ENCODE data around the gene PGBD4.

The PGBD4 gene

GRCh38 chr15:34101366-34102174 is at the start of gene PGBD4, which contains the start of gene EMC7:
TSS of gene PGBD4 (plus strand) at chr15:34102083. CDS start at chr15:34102532, 449 bp downstream.
TSS of gene EMC7 (minus strand) at chr15:34101862. CDS start at chr15:34101839, 23 bp downstream.
- Histone ChIP-seq H3K4me1 (ENCODE audit: low read length) (peaks cover 14% of the 10 kb centered on the region), H3K79me2 (ENCODE audit: low read length) (peaks cover 64% of the 10 kb centered on the region), H3K27me3 (ENCODE audit: low read depth, low read length) (no peaks in the 10 kb centered on the region), H3K4me2 (ENCODE audit: low read length) (peak within 1 kb of the TSS; percentile 90), H3K9me3 (ENCODE audit: insufficient read depth, low read length) (0 out of 2 replicates have a peak, but pooled peaks cover 6% of the 10 kb centered on the region), H4K20me1 (ENCODE audit: insufficient read depth, low read length) (no peaks in the 10 kb centered on the region), H3K36me3 (replicated peaks; ENCODE audit: low read depth, low read length) (peaks cover 16% of the 10 kb centered on the region), H3K4me3 (ENCODE audit: low read length) (peak within 1 kb of the TSS; percentile 90), H3K27ac (ENCODE audit: low read length) (peak within 1 kb of the TSS; percentile 73), H2AFZ (ENCODE audit: low read depth, low read length) (peak within 1 kb of the TSS; percentile 95), H3K9ac (ENCODE audit: low read length) (peak within 1 kb of the TSS; percentile 86)
- TF ChIP-seq EZH2phosphoT487 (IDR thresholded peaks at IDR 0.05; ENCODE audit: low read depth) (no peak), CTCF (IDR thresholded peaks at IDR 0.05; ENCODE audit: low read depth, low read length) (no peak)

- no peaks in the 10 kb centered on the region for H3K36me3 ChIP-seq (replicated peaks; ENCODE audit: low read depth, low read length)
- no peaks in the 10 kb centered on the region for H3K4me1 ChIP-seq (ENCODE audit: low read length)
- no peaks in the 10 kb centered on the region for H3K27me3 ChIP-seq (ENCODE audit: low read depth, low read length)
- TF ChIP-seq CTCF (IDR thresholded peaks at IDR 0.05; ENCODE audit: low read depth, low read length) = no peak
- TF ChIP-seq EZH2phosphoT487 (IDR thresholded peaks at IDR 0.05; ENCODE audit: low read depth) = no peak
- H4K20me1 ChIP-seq (ENCODE audit: insufficient read depth, low read length) = no peaks in the 10 kb centered on the region
- no peak overlapping the region for H3K27ac ChIP-seq (ENCODE audit: low read length)
- no peak overlapping the region for H3K4me3 ChIP-seq (ENCODE audit: low read length)
- no peaks in the 10 kb centered on the region for H3K9me3 ChIP-seq (ENCODE audit: insufficient read depth, low read length)
- no peak overlapping the region for H3K4me2 ChIP-seq (ENCODE audit: low read length)
- H3K9ac ChIP-seq (ENCODE audit: low read length) = no peak overlapping the region
- H2AFZ ChIP-seq (ENCODE audit: low read depth, low read length) = no peak overlapping the region
- H3K79me2 ChIP-seq (ENCODE audit: low read length) = no peaks in the 10 kb centered on the region
These were observed 47.7 kb upstream of the PGBD4 start for GRCh38 chr15:34054081-34054707.

- Histone ChIP-seq H3K79me2 (ENCODE audit: low read length) (no peaks in the 10 kb centered on the region), H3K4me2 (ENCODE audit: low read length) (no peak overlapping the region), H4K20me1 (ENCODE audit: insufficient read depth, low read length) (no peaks in the 10 kb centered on the region), H3K4me1 (ENCODE audit: low read length) (no peaks in the 10 kb centered on the region), H3K4me3 (ENCODE audit: low read length) (no peak overlapping the region), H2AFZ (ENCODE audit: low read depth, low read length) (no peak overlapping the region), H3K36me3 (replicated peaks; ENCODE audit: low read depth, low read length) (no peaks in the 10 kb centered on the region), H3K9me3 (ENCODE audit: insufficient read depth, low read length) (no peaks in the 10 kb centered on the region), H3K9ac (ENCODE audit: low read length) (no peak overlapping the region), H3K27me3 (ENCODE audit: low read depth, low read length) (no peaks in the 10 kb centered on the region), H3K27ac (ENCODE audit: low read length) (no peak overlapping the region)
- TF ChIP-seq CTCF (IDR thresholded peaks at IDR 0.05; ENCODE audit: low read depth, low read length) = no peak
- TF ChIP-seq EZH2phosphoT487 (IDR thresholded peaks at IDR 0.05; ENCODE audit: low read depth) = no peak
These were observed 45.9 kb upstream of the PGBD4 start for GRCh38 chr15:34055868-34056595.

GRCh38 chr15:34056911-34057310 is 45.0 kb upstream of the PGBD4 start:
- H3K9ac ChIP-seq (ENCODE audit: low read length) = no peak overlapping the region
- H4K20me1 ChIP-seq (ENCODE audit: insufficient read depth, low read length) = no peaks in the 10 kb centered on the region
- H3K36me3 ChIP-seq (replicated peaks; ENCODE audit: low read depth, low read length) = no peaks in the 10 kb centered on the region
- no peak overlapping the region for H3K4me3 ChIP-seq (ENCODE audit: low read length)
- H3K27ac ChIP-seq (ENCODE audit: low read length) = no peak overlapping the region
- no peak overlapping the region for H2AFZ ChIP-seq (ENCODE audit: low read depth, low read length)
- no peaks in the 10 kb centered on the region for H3K27me3 ChIP-seq (ENCODE audit: low read depth, low read length)
- no peaks in the 10 kb centered on the region for H3K4me1 ChIP-seq (ENCODE audit: low read length)
- no peaks in the 10 kb centered on the region for H3K9me3 ChIP-seq (ENCODE audit: insufficient read depth, low read length)
- no peak for TF ChIP-seq CTCF (IDR thresholded peaks at IDR 0.05; ENCODE audit: low read depth, low read length)
- TF ChIP-seq EZH2phosphoT487 (IDR thresholded peaks at IDR 0.05; ENCODE audit: low read depth) = no peak
- no peaks in the 10 kb centered on the region for H3K79me2 ChIP-seq (ENCODE audit: low read length)
- H3K4me2 ChIP-seq (ENCODE audit: low read length) = no peak overlapping the region
